Stimulated activated CD4-positive, alpha-beta T cell treated with anti-CD3 and anti-CD28 coated beads, Interleukin-2, amount 100 ng/mL, for 24 hours (primary cell): ENCODE measurements around the gene NOL3.

Source experiments
- DNase-seq, 2 donors: peaks; one replicate each; pipeline ENCODE4 v3.0.0-alpha.2; 2020

NOL3 gene

DNA sequence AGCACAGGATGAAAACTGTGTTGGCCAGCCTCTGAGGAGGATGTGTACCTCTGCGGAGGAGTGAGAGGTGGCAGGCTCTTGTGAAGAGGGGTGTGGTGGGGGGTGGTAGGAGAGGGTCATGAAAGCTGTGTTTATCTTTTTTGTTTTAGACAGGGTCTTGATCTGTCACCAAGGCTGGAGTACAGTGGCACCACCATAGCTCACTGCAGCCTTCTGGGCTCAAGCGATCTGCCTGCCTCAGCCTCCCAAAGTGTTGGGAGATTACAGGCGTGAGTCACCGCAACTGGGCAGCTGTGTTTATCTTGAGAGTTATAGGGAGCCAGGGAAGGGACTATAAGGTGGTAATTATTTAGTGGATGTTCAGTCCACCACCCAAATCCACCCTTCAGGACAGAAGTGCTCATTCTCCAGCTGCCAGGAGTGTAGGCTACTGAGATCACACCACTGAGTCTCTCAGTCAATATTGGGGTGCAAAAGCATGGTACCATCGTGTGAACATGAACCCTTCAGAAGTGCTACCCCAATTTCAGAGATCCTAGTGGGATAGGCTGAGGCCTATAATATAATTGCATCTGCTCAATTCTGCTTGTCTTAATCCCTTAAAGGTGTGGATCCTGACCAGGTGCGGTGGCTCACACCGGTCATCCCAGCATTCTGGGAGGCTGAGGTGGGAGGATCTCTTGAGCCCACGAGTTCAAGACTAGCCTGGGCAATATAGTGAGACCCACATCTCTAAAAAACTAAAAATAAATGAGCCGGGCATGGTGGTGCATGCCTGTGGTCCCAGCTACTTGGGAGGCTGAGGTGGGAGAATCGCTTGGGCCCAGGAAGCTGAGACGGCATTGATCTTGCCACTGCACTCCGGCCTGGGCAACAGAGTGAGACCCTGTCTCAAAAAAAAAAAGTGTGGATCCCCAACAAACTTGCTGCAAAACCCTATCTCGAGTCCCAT is 20.4 kb downstream of the NOL3 start:
- no peak for DNase-seq

DNA sequence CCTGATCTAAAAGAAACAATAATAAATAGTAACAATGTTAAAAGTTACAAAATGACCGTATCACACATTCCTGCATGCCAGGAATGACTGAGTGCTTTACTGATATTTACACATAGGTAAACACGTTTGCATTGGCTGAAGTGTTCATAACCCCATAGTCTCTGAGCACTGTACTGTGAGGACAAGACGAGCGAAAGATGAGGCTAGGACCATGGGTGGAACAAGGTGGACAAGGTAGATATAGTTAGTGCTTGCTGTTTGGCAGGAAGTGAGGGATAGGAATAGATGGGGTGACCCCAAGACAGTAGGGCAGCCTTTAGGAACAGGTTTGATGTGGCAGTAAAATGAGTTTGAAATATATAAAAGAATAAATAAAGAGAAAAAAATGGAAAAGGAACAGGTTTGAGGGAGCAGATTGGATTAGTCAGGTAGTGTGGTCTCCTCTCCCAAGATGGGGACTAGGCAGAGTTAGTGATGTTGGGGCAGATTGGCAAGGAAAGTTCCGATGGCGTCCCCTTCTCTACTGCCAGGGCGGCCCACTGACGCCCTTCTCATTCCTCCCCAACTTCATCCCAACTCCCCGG is 21.2 kb downstream of the NOL3 start:
- DNase-seq, result no peak

DNA sequence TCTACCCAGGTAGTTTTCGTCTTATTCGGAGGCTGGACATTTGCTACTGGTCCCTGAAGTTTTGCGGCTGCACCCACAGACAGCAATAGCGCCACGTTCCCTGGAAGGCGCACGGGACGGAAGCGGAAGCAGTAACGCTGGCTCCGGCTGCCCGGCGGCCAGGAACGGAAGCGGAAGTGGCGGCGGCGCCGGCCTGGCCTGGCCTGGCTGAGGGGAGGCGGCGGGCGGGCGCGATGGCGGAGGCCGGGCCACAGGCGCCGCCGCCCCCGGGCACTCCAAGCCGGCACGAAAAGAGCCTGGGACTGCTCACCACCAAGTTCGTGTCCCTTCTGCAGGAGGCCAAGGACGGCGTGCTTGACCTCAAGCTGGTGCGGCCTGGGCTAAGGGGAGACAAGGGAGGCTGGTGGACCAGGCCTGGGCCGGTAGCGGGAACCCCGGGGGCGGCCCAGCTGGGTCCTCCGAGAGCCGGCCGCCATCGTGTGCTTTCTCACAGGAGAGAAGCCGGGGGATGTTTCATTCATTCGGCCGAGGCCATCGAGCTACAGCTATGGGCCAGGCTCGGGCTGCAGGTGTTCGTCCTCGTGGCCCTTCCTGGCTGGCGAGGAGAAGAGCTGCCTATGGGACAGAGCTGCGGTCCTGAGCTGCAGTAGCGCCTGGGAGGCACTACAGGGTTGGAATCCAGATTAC is 21.8 kb downstream of the NOL3 start, which contains the start of gene E2F4:
Gene E2F4 (plus strand): TSS at position 161 of the 687 bp plus-strand sequence. CDS start 73 bp downstream, at position 234.
- DNase-seq, result peak; percentile 89 to 92

DNA sequence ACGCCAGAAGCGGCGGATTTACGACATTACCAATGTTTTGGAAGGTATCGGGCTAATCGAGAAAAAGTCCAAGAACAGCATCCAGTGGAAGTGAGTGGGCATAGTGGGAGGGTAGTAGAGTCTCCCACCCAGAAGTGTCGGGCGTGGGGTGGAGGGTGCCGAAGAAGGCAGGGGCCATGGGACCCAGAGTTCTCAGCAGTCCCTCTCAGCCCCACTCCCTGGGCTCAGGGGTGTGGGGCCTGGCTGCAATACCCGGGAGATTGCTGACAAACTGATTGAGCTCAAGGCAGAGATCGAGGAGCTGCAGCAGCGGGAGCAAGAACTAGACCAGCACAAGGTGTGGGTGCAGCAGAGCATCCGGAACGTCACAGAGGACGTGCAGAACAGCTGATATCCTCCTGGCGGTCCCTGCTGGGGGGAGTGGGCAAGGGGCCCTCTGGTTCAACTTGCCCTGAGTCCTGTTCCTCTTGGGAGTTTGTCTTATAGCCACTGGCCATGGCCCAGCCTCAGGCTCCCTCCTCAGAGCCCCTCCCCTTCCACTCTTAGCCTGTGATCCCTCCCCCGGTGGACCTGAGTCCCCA is 22.5 kb downstream of the NOL3 start:
- no peak for DNase-seq

DNA sequence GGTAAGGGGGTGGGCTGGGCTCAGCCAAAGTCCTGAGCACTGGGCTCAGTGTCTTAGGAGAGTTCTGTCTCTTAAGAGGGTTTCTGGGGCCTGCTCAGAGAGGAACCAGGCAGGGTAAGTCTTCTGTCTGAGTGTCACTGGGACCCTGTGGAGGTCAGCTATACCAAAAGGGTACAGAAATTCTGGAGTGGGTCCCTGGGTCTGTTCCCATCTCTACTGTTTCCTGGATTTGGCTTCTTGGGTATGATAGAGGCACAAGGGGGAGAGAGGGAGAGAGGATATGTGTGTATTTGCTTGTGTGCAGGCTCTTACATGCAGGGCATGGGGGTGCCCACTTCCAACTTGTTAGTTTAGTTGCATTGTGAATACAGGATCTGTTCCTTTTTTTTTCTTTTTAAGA is 23.2 kb downstream of the NOL3 start:
- DNase-seq, result no peak

DNA sequence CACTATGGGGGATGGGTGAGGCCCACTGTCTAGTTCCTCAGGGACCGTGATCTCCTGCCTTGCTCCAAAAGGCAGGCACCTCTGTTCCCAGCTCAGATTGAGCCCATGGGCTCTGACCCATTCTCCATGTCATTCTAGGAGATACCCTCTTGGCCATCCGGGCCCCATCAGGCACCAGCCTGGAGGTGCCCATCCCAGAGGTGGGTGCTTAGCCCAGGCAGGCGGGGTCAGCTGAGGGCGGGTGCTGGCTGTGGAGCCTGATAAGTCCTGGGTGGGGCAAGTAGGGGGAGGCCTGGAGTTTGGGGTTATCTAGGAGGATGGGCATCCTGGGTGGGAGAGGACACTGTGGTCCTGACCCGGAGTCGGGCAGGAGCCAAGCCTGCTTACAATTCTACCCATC is 23.9 kb downstream of the NOL3 start:
- DNase-seq, result no peak

DNA sequence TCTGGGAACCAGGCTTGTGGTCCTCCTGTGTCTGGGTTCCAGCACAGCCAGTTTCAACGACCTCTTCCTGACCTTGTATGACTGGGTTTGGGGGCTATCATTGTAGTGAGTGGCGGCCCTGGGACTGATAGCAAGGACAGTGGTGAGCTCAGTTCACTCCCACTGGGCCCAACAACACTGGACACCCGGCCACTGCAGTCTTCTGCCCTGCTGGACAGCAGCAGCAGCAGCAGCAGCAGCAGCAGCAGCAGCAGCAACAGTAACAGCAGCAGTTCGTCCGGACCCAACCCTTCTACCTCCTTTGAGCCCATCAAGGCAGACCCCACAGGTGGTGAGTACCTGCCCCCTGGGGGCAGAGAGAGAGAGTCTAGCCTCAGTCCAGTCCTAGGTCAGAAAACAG is 25.3 kb downstream of the NOL3 start:
- DNase-seq, result no peak

DNA sequence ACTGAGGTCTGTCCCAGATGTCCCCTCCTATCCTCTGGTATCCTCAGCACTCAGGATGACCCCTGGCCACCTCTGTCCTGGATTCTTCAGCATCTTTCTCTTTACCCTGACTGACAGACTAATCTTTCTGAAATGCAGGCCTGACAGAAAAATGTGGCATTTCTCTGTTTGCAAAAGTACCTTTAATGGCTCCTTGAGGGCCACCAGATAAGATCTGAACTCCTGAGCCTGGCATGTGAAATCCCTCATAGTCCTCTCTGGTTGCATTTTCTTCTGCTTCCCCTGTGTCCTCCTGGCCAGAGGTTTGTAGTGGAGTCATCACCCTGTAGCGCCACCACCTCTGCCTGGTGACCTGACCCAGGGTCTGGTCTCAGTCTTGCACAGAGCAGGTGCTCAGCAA is 26.5 kb downstream of the NOL3 start:
- DNase-seq, result no peak

DNA sequence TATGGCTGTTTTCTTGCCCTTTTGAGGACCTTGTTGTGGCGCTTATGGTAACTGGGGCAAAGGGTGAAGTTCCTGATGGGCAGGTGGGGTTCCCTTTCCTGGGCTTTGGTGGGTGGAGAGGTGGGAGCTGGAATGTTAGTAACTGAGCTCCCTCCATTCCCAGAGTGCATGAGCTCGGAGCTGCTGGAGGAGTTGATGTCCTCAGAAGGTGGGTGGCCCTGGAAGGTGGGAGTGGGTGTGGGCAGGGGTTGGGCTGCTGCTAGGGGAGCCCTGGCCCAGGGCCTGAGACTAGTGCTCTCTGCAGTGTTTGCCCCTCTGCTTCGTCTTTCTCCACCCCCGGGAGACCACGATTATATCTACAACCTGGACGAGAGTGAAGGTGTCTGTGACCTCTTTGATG is 27.4 kb downstream of the NOL3 start:
- DNase-seq, result no peak

DNA sequence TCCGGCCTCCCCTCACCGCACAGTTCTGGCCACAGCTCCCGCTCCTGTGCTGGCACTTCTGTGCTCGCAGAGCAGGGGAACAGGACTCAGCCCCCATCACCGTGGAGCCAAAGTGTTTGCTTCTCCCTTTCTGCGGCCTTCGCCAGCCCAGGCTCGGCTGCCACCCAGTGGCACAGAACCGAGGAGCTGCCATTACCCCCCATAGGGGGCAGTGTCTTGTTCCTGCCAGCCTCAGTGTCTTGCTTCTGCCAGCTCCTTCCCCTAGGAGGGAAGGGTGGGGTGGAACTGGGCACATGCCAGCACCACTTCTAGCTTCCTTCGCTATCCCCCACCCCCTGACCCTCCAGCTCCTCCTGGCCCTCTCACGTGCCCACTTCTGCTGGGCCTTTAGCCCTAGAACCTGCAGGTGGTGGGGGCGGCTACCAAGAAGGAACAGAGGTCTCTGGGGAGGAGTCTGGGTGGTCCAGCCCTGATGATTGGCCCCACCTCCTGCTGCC is 27.9 kb downstream of the NOL3 start:
- DNase-seq, result no peak

DNA sequence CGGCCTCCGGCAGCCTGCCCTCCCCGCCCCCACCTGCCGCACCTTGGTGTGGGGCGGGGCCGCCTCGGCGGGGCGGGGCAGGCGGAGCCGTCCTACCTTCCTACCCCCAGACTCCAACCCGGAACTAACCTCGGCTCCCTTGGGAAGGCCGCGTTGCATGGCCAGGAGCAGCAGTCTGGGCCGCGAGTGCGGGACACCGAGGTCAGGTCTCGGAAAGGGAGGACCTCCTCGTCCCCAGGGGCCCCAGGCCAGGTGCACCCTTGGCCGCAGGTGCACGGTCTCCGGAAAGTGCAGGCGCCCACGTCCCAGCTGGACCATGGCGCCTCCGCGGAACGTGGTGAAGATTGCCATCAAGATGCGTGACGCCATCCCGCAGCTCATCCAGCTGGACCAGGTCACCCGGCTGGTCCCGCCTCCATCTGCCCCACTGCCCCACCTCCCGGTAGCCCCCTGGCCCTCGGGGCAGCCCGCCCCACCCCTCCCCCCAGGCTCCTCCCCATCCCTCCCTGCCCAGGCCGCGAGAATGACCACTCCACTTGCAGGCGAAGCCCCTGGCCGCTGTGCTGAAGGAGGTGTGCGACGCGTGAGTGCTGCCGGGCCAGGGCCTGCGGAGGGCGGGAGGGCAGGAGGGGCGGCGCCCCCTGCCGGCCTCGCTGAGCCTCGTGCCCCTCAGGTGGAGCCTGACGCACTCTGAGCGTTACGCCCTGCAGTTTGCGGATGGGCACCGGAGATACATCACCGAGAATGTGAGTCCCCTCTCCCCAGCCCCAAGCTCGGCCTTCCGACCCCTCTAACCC is 28.9 kb downstream of the NOL3 start, which contains the start of gene ELMO3:
Gene ELMO3 (plus strand): TSS at position 121 of the 797 bp plus-strand sequence. CDS start 196 bp downstream, at position 317.
- DNase-seq, result no peak

DNA sequence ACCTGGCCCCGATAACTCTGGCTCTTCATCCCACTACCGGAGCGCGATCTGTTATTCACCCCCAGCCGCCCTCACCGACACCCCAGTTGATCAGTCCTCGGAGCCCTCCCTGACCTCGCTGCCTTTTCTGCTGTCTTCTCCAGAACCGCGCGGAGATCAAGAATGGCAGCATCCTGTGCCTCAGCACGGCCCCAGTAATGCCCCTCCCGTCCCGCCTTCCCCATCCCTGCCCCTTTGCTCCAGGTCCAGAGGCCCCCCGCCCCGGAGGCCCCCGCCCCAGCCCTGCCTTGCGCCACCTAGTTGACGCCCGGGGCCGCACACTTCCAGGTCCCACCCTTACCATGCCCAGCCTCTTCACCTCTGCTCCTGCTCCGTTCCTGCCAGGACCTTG is 29.5 kb downstream of the NOL3 start:
- no peak for DNase-seq

DNA sequence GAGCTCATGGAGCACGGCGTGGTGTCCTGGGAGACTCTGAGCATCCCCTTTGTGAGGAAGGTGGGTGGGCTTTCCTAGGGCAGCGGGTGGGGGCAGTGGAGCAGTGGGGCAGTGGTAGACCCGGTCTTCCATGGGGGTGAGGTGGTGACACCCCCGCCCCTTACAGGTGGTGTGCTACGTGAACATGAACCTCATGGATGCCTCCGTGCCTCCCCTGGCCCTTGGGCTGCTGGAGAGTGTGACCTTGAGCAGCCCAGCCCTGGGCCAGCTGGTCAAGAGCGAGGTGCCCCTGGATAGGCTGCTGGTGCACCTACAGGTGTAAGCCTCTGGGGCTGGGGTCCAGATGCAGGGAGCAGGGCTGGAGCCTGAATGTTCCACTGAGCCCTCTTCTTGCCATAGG is 30.2 kb downstream of the NOL3 start:
- DNase-seq, result no peak

DNA sequence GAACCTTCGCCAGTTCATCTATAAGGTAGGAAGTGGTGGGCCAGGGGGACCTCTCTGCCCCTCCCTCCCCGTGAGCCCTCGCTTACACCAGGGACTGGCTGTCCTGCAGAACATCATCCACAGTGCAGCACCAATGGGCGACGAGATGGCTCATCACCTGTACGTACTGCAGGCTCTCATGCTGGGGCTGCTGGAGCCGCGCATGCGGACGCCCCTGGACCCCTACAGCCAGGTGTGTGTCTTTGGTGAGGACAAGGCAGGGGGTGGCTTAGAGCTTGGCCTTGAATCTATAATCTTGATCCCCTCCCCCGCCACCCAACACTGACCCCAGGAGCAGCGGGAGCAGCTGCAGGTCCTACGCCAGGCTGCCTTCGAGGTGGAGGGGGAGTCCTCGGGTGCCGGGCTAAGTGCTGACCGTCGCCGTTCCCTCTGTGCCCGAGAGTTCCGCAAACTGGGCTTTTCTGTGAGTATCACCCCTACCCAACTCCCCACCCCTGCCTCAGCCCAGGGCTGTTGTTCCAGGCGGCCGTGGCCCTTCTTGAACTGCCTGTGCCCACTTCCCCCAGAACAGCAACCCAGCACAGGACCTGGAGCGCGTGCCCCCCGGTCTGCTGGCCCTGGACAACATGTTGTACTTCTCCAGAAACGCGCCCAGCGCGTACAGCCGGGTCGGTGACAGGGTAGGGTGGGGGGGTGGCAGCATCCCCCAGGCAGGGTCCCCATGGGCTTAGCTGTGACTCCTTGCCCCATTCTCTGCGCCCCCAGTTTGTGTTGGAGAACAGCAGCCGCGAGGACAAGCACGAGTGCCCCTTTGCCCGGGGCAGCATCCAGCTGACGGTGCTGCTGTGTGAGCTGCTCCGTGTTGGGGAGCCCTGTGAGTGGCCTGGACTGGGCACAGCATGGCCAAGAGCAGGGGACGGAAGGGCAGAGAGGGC is 31.3 kb downstream of the NOL3 start:
- no peak for DNase-seq

DNA sequence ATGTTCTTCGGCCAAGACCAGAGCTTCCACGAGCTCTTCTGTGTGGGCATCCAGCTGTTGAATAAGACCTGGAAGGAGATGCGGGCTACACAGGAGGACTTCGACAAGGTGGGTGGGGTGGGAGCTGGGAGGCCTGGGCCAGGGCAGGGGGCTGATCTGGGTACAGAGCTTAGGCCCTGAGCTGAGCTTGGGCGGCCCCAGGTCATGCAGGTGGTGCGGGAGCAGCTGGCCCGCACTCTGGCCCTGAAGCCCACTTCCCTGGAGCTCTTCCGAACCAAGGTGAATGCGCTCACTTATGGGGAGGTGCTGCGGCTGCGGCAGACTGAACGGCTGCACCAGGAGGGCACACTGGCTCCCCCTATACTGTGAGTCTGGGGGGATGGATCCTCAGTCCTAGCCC is 32.1 kb downstream of the NOL3 start:
- DNase-seq, result no peak

DNA sequence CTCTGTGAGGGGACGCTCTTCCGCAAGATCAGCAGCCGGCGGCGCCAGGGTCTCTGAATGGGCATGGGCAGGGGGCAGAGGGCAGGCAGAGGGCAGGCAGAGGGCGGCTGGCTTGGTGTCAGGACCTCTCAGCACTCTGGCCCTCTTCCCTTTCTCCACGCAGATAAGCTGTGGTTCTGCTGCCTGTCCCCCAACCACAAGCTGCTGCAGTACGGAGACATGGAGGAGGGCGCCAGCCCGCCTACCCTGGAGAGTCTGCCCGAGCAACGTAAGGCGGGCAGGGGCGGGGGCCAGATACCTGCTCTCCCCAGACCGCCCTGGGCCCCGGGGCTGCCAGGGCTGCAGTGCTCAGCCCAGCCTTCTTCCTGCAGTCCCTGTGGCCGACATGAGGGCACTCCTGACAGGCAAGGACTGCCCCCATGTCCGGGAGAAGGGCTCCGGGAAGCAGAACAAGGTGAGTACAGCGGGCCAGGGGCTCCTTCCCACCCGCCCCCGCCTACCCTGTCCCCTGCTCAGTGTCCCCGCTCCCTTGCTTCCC is 32.7 kb downstream of the NOL3 start:
- no peak for DNase-seq

DNA sequence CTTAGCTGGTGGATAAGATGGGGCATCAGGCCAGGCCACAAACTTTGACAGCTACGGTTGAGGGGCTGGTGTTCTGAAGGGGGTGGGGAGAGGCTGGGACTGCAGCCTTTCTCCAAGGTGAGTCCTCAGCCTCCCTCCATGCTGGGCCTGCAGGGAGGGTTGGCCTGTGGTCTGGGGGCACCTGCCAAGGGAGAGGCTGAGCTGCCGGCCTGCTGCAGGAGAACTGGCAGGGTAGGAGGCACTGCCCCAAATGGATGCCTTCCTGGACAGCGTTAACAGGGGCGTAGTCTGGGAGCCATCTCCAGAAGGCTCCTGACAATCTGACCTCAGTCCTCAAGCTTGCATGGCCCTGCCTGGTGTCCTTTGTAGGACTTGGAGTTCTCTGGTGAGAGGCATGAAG is 33.7 kb downstream of the NOL3 start:
- DNase-seq, result no peak

DNA sequence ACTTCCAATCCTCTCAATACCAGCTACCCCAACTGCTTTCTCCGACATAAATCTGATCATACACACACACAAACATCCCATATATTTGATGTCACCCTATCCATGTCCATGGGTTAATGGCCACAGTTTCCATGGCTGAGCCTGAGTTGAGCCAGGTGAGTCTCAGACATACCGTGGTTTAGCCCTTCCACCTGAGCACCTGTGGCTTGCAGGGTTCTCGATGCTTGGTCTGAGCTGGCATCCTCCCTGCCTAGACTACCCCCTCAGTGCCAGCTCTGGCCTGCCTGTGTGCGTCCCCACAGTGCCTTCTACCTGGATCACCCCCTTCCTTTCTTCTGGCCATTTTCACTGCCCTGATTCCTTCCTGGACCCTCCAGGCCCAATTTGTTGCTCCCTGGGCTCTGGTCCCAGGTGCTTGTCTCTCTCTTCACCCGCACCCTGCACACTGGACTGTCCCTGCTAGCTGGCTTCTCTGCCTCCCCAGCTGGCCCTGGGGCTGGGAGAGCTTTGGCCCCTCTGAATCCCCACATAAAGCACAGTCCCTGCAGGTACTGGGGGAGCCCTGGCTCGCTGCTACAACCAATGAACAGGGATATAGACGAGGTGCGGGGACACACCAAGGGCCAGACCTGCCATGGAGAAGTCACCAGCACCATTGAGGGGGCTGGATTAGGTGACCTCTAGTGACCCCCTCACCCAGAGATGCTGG is 35.9 kb downstream of the NOL3 start:
- no peak for DNase-seq

DNA sequence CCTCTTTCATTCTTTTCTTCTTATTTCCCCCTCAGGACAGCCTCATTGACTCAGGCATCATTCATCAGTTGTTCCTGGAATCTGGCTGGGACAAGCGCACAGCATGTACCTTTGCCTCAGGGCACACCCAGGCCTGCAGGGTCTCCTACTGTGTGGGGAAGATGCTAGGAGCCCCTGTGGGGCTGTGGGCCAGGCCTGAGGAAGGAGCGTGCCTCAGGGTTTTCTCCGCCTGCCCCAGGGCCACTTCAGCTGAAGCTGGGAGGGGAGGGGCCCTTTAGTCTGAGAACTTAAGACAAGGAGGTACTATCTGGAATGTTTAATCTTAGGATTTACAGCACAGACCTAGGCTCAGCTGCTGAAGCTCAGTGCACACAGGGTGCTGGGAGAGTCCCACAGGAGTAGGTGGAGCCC is 36.5 kb downstream of the NOL3 start:
- DNase-seq, result no peak
